Neural cell (in vitro differentiated cells): ENCODE results near the gene TIAM2. TPM values are rescaled to one million over a fixed set of nuclear protein-coding genes. Genes with fewer than 3 reads are reported as not detected.

Experiments
- H2AFZ ChIP-seq: fragments of 200-600, 300-800 bp; sonication (generic), shearing (Covaris generic); 2 replicates; pipeline ENCODE4 v1.6.0; 2014; ENCODE audit warnings: low read depth, mild to moderate bottlenecking, antibody characterized with exemption, low read length, moderate library complexity
- H3F3A ChIP-seq: fragments of 200-600 bp; shearing (Covaris generic); 2 replicates; pipeline ENCODE4 v1.6.1; 2016; ENCODE audit warnings: mild to moderate bottlenecking, moderate library complexity, mixed read lengths, antibody characterized with exemption, low read length; ENCODE audit not compliant: insufficient read depth, poor library complexity, severe bottlenecking
- H3K27ac ChIP-seq: fragments of 200-600, 300-800 bp; sonication (generic), shearing (Covaris generic); 2 replicates; pipeline ENCODE4 v1.5.1; 2014; ENCODE audit warnings: mild to moderate bottlenecking, low read length, moderate library complexity
- H3K27me3 ChIP-seq: fragments of 300-800, 200-600 bp; sonication (generic), shearing (Covaris generic); 2 replicates; pipeline ENCODE4 v1.6.0; 2014; ENCODE audit warnings: mild to moderate bottlenecking, low read depth, low read length, moderate library complexity; ENCODE audit not compliant: insufficient read depth
- H3K36me3 ChIP-seq: fragments of 300-800, 200-600 bp; sonication (generic), shearing (Covaris generic); 2 replicates; pipeline ENCODE4 v1.5.1; 2014; ENCODE audit warnings: mild to moderate bottlenecking, antibody characterized with exemption, low read length, moderate library complexity; ENCODE audit not compliant: insufficient read depth
- H3K4me2 ChIP-seq: fragments of 300-800, 200-600 bp; sonication (generic), shearing (Covaris generic); 2 replicates; pipeline ENCODE4 v1.6.0; 2014; ENCODE audit warnings: mild to moderate bottlenecking, low read length
- H3K4me3 ChIP-seq: fragments of 300-800, 200-600 bp; sonication (generic), shearing (Covaris generic); 2 replicates; pipeline ENCODE4 v1.5.1; 2014; ENCODE audit warnings: mild to moderate bottlenecking, low read length, moderate library complexity
- H3K79me2 ChIP-seq: fragments of 200-600 bp; shearing (Covaris generic); replicated peaks from 2 replicates; pipeline ENCODE4 v1.6.0; 2014; ENCODE audit warnings: mild to moderate bottlenecking, low read length, moderate library complexity; ENCODE audit not compliant: insufficient read depth
- H3K9ac ChIP-seq: fragments of 300-800, 200-600 bp; sonication (generic), shearing (Covaris generic); 2 replicates; pipeline ENCODE4 v1.6.1; 2016; ENCODE audit warnings: mild to moderate bottlenecking, low read length, mixed read lengths
- H3K9me2 ChIP-seq: fragments of 200-600 bp; shearing (Covaris generic); 2 replicates; pipeline ENCODE4 v1.6.1; 2016; ENCODE audit warnings: mild to moderate bottlenecking, low read length, mixed read lengths; ENCODE audit not compliant: insufficient read depth
- H3K9me3 ChIP-seq: fragments of 200-600, 300-800 bp; sonication (generic), shearing (Covaris generic); 2 replicates; pipeline ENCODE4 v1.6.1; 2016; ENCODE audit warnings: mild to moderate bottlenecking, mixed run types, low read length, moderate library complexity, mixed read lengths
- H4K20me1 ChIP-seq: fragments of 200-600 bp; shearing (Covaris generic); 2 replicates; pipeline ENCODE4 v1.6.1; 2016; ENCODE audit warnings: mild to moderate bottlenecking, mixed run types; ENCODE audit not compliant: insufficient read depth
- CTCF ChIP-seq: fragments of 450-650 bp; IDR thresholded peaks from 2 replicates; pipeline ENCODE4 v1.5.1; 2014; ENCODE audit warnings: antibody characterized with exemption, mild to moderate bottlenecking, moderate library complexity; ENCODE audit not compliant: poor library complexity, severe bottlenecking
- EP300 ChIP-seq: fragments of 450-650 bp; conservative IDR thresholded peaks from 2 replicates; pipeline ENCODE4 v1.6.1; 2014; ENCODE audit warnings: antibody characterized with exemption, mild to moderate bottlenecking, moderate library complexity; ENCODE audit not compliant: poor library complexity, severe bottlenecking
- EZH2 ChIP-seq: fragments of 200-600, 300-800 bp; shearing (Covaris generic), sonication (generic); IDR thresholded peaks from 2 replicates; pipeline ENCODE4 v1.6.1; 2014; ENCODE audit warnings: antibody characterized with exemption, low read length, borderline replicate concordance, mild to moderate bottlenecking; ENCODE audit not compliant: insufficient read depth, poor library complexity, severe bottlenecking
- MXI1 ChIP-seq: fragments of 450-650 bp; conservative IDR thresholded peaks from 2 replicates; pipeline ENCODE4 v1.6.1; 2014; ENCODE audit warnings: antibody characterized with exemption, mild to moderate bottlenecking; ENCODE audit not compliant: poor library complexity, severe bottlenecking
- POLR2AphosphoS5 ChIP-seq: IDR thresholded peaks from 2 replicates; pipeline ENCODE4 v1.6.1; 2012
- RAD21 ChIP-seq: fragments of 450-650 bp; conservative IDR thresholded peaks from 2 replicates; pipeline ENCODE4 v1.6.1; 2014; ENCODE audit warnings: antibody characterized with exemption, mild to moderate bottlenecking, moderate library complexity
- REST ChIP-seq: IDR thresholded peaks from 2 replicates; pipeline ENCODE4 v1.6.1; 2012; ENCODE audit warnings: borderline replicate concordance
- SMC3 ChIP-seq: fragments of 450-650 bp; conservative IDR thresholded peaks from 2 replicates; pipeline ENCODE4 v1.6.1; 2014; ENCODE audit warnings: antibody characterized with exemption, mild to moderate bottlenecking, moderate library complexity; ENCODE audit not compliant: poor library complexity
- TAF1 ChIP-seq: IDR thresholded peaks from 2 replicates; pipeline ENCODE4 v1.6.1; 2012; ENCODE audit warnings: low read depth
- polyA plus RNA-seq: library from polyadenylated mRNA; depleted of rRNA; stranded (reverse); fragments of >200 nt; gene quantifications from 2 replicates; pipeline ENCODE4 v1.2.3, GENCODE V29; 2014

Gene TIAM2
- polyA plus RNA-seq, 1 donor from 2014 or later = 73.3 TPM

- no peak overlapping the region for H3K27ac ChIP-seq
- no peaks in the 10 kb centered on the region for H3F3A ChIP-seq
- H3K9me2 ChIP-seq = no peaks in the 10 kb centered on the region
- H3K4me3 ChIP-seq = no peak overlapping the region
- no peaks in the 10 kb centered on the region for H3K79me2 ChIP-seq
- H3K9me3 ChIP-seq = no peaks in the 10 kb centered on the region
- no peak overlapping the region for H2AFZ ChIP-seq
- no peak overlapping the region for H3K9ac ChIP-seq
- H3K36me3 ChIP-seq = peaks cover 4% of the 10 kb centered on the region
- no peak overlapping the region for H3K4me2 ChIP-seq
- H3K27me3 ChIP-seq = no peaks in the 10 kb centered on the region
- no peak for TF ChIP-seq RAD21
- no peak for TF ChIP-seq SMC3
- TF ChIP-seq EP300 = no peak
- TF ChIP-seq EZH2 = no peak
- TF ChIP-seq MXI1 = no peak
- TF ChIP-seq CTCF = no peak
- no peak for TF ChIP-seq POLR2AphosphoS5
- no peak for TF ChIP-seq TAF1
- TF ChIP-seq REST = no peak
- no peaks in the 10 kb centered on the region for H4K20me1 ChIP-seq
Measured at GRCh38 chr6:155252581-155252980, 257.5 kb downstream of the TIAM2 start.

DNA sequence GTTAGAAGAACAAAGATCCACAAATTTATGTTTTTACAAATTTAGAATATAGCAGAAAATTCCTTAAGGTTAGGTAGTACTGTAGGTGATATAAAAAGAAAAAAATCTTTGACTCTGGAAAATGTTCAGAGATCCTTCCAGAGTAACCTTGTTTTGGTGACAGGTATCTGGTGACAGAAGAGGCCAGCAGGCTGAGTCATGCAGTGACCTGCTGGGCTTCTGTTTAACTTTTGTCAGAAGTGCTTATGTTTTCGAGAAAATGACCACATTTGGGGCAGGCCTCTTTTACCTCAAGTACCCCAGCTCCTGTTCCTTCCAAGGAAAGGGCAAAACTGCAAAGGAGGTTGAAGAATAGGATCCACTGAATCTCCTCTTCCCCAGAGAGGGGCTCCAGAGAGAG, 258.2 kb downstream of the TIAM2 start:
- Histone ChIP-seq H3K9ac (no peak overlapping the region), H3K4me2 (no peak overlapping the region), H3F3A (no peaks in the 10 kb centered on the region)

More for the DNA sequence above, 258.2 kb downstream of the TIAM2 start:
- Histone ChIP-seq H3K27ac (no peak overlapping the region), H3K36me3 (peaks cover 4% of the 10 kb centered on the region), H3K9me3 (no peaks in the 10 kb centered on the region), H3K9me2 (no peaks in the 10 kb centered on the region), H3K4me3 (no peak overlapping the region), H2AFZ (no peak overlapping the region), H3K79me2 (no peaks in the 10 kb centered on the region), H3K27me3 (no peaks in the 10 kb centered on the region), H4K20me1 (no peaks in the 10 kb centered on the region)
- TF ChIP-seq POLR2AphosphoS5 (no peak), EZH2 (no peak), RAD21 (no peak), SMC3 (no peak), MXI1 (no peak), REST (no peak), EP300 (no peak), CTCF (no peak), TAF1 (no peak)
